GM18951 (cell line): Measurements from ENCODE around the gene MOB3B.

ENCODE experiments used
- POLR2A ChIP-seq: IDR thresholded peaks from 4 replicates; pipeline ENCODE4 v1.6.1; 2011; ENCODE audit warnings: mild to moderate bottlenecking; ENCODE audit not compliant: insufficient read length, insufficient read depth; ENCODE audit errors: extremely low read depth
- in situ Hi-C: fragments of 300-500 bp; cut with MboI; formaldehyde crosslinking; loops from one replicate; pipeline ENCODE4 v1.12.0; 2022; ENCODE audit warnings: low sequenced_read_pairs, mixed read lengths, inconsistent platforms; ENCODE audit not compliant: unreplicated experiment

MOB3B gene

GRCh38 chr9:27348785-27349697, 180.6 kb downstream of the MOB3B start:
- no peak for TF ChIP-seq POLR2A
- in situ Hi-C loops, result no loop called here

- no peak for TF ChIP-seq POLR2A
- in situ Hi-C loops, result no loop called here
Measured at GRCh38 chr9:27347889-27348288, 181.7 kb downstream of the MOB3B start.

- in situ Hi-C loops, result no loop called here
- TF ChIP-seq POLR2A, result no peak
Measured at GRCh38 chr9:27344776-27345175, 184.8 kb downstream of the MOB3B start.

GRCh38 chr9:27341545-27342294, 187.9 kb downstream of the MOB3B start:
- TF ChIP-seq POLR2A, result no peak
- in situ Hi-C loops, result no loop called here

GRCh38 chr9:27340961-27341511, 188.6 kb downstream of the MOB3B start:
- TF ChIP-seq POLR2A, result no peak
- in situ Hi-C loops, result no loop called here

GRCh38 chr9:27340285-27340674, 189.3 kb downstream of the MOB3B start:
- no peak for TF ChIP-seq POLR2A
- in situ Hi-C loops, result no loop called here

- no peak for TF ChIP-seq POLR2A
- in situ Hi-C loops, result loop anchor here (5.0 kb wide), 1 partner anchor 203 kb away; no protein-coding TSS in a partner anchor
Measured at GRCh38 chr9:27339661-27340284, 189.8 kb downstream of the MOB3B start.

GRCh38 chr9:27338527-27338903, 191.1 kb downstream of the MOB3B start:
- in situ Hi-C loops, result loop anchor here (5.0 kb wide), 1 partner anchor 204 kb away; no protein-coding TSS in a partner anchor
- no peak for TF ChIP-seq POLR2A

GRCh38 chr9:27337833-27338526, 191.6 kb downstream of the MOB3B start:
- TF ChIP-seq POLR2A, result no peak
- in situ Hi-C loops, result loop anchor here (5.0 kb wide), 1 partner anchor 204 kb away; no protein-coding TSS in a partner anchor

GRCh38 chr9:27337236-27337635, 192.4 kb downstream of the MOB3B start:
- no peak for TF ChIP-seq POLR2A
- in situ Hi-C loops, result loop anchor here (5.0 kb wide), 1 partner anchor 205 kb away; no protein-coding TSS in a partner anchor

- TF ChIP-seq POLR2A, result no peak
- in situ Hi-C loops, result loop anchor here (5.0 kb wide), 1 partner anchor 205 kb away; no protein-coding TSS in a partner anchor
Measured at GRCh38 chr9:27336829-27337228, 192.8 kb downstream of the MOB3B start.

GRCh38 chr9:27336126-27336525, 193.5 kb downstream of the MOB3B start:
- in situ Hi-C loops, result loop anchor here (5.0 kb wide), 1 partner anchor 206 kb away; no protein-coding TSS in a partner anchor
- TF ChIP-seq POLR2A, result no peak

GRCh38 chr9:27335075-27335474, 194.5 kb downstream of the MOB3B start:
- in situ Hi-C loops, result loop anchor here (5.0 kb wide), 1 partner anchor 207 kb away; no protein-coding TSS in a partner anchor
- no peak for TF ChIP-seq POLR2A
